Endothelial cell of umbilical vein (primary cell): ENCODE measurements around the gene MS4A10.

Experiments
- CTCF ChIP-seq, 2 donors: IDR thresholded peaks; 1 replicate in 1 of 2; 2 replicates in 1 of 2; pipeline ENCODE4 v1.5.1; 2011; ENCODE audit warnings: low read length in 2 of 2, mild to moderate bottlenecking in 2 of 2, moderate library complexity in 2 of 2, control low read depth in 1 of 2, inconsistent platforms in 1 of 2, low read depth in 1 of 2; ENCODE audit not compliant: insufficient read depth in 1 of 2; ENCODE audit errors: extremely low read depth in 1 of 2
- EZH2 ChIP-seq: IDR thresholded peaks from 2 replicates; pipeline ENCODE4 v1.6.1; 2012; ENCODE audit warnings: borderline replicate concordance, low read depth, mild to moderate bottlenecking, moderate library complexity, low read length, inconsistent platforms; ENCODE audit not compliant: severe bottlenecking
- FOS ChIP-seq: IDR thresholded peaks from 2 replicates; pipeline ENCODE4 v1.6.1; 2011; ENCODE audit warnings: mild to moderate bottlenecking, low read length, moderate library complexity, borderline replicate concordance; ENCODE audit not compliant: insufficient read depth
- JUN ChIP-seq: IDR thresholded peaks from 2 replicates; pipeline ENCODE4 v1.6.1; 2011; ENCODE audit warnings: borderline replicate concordance, low read depth; ENCODE audit not compliant: insufficient read length, insufficient read depth
- MAX ChIP-seq: IDR thresholded peaks from 2 replicates; pipeline ENCODE4 v1.6.1; 2011; ENCODE audit not compliant: insufficient read depth, insufficient read length
- MYC ChIP-seq: IDR thresholded peaks from one replicate; pipeline ENCODE4 v1.6.1; 2011; ENCODE audit warnings: mild to moderate bottlenecking, low read depth, low read length
- POLR2A ChIP-seq: IDR thresholded peaks from 2 replicates; pipeline ENCODE4 v1.6.1; 2012; ENCODE audit warnings: low read depth, mild to moderate bottlenecking, control low read depth, low read length
- POLR2AphosphoS5 ChIP-seq: IDR thresholded peaks from 2 replicates; pipeline ENCODE4 v1.6.1; 2012; ENCODE audit warnings: low read depth, mild to moderate bottlenecking, control low read depth, low read length, moderate library complexity; ENCODE audit not compliant: insufficient read depth

GRCh38 chr11:60781981-60782316, 3.2 kb upstream of the MS4A10 start:
- no peak for TF ChIP-seq CTCF (IDR thresholded peaks at IDR 0.05; ENCODE audit: extremely low read depth in 1 of 2, insufficient read depth in 1 of 2, low read depth in 1 of 2, low read length in 2 of 2)
- TF ChIP-seq POLR2A: no peak
- no peak for TF ChIP-seq EZH2
- TF ChIP-seq JUN: no peak
- no peak for TF ChIP-seq POLR2AphosphoS5
- TF ChIP-seq MAX: no peak
- no peak for TF ChIP-seq FOS
- TF ChIP-seq MYC: no peak
